IPS-NIHi7 (cell line): ENCODE results near the gene IRF7.

Source experiments
- DNase-seq: peaks from one replicate; pipeline ENCODE4 v3.0.0; 2012; ENCODE audit warnings: mixed read lengths; ENCODE audit errors: extremely low spot score

IRF7 gene

DNA sequence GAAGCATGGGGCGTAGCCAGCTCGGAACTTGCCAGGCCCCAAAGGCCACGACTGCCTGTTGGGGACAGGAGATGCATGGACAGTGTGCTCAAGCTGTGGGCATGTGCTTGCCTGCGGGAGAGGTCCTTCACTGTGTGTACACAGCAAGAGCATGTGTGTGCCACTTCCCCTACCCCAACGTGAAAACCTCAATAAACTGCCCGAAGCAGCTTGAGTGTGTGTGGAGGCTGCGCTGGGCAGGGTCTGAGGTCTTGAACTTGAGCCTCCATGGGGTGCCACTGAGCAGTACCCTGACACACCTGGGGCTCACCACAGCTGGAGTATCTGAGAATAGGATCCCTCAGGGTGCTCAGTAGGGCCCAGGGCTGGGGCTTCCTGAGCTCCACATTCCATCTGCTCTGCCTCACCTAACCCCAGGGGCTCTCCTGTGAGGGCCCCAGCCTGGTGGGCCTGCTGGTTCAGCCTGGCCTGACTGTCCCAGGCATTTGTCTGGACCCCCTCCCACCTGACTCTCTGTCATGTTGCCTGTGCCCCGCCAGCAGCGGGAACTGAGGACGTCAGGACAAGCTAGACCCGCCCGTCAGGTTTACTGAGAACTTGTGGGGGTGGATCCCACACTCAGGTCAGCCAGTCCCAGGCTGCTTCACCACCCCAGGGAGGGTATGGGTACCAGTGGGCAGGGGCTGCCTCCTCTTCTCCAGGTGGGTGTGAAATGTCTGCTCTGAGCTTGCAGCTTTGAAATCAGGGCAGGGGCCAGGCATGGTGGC, 51.8 kb downstream of the IRF7 start:
- DNase-seq = no peak

DNA sequence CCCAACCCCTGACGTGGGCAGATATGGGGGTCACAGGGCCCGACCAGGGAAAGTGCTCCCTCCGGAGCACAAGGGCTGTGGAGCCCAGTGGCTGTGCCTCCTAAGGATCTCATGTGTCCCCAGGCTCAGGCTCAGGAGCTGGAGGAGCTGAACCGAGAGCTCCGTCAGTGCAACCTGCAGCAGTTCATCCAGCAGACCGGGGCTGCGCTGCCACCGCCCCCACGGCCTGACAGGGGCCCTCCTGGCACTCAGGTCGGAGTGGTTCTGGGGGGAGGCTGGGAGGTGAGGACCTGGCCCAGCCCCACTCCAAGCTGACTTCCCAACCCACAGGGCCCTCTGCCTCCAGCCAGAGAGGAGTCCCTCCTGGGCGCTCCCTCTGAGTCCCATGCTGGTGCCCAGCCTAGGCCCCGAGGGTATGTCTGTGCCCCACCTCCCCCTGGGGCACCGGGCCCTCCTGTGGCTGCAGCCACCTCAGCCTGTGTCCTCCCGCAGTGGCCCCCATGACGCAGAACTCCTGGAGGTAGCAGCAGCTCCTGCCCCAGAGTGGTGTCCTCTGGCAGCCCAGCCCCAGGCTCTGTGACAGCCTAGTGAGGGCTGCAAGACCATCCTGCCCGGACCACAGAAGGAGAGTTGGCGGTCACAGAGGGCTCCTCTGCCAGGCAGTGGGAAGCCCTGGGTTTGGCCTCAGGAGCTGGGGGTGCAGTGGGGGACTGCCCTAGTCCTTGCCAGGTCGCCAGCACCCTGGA, 52.5 kb downstream of the IRF7 start:
- DNase-seq = no peak
